HG03442 (cell line): ENCODE results near the gene LMNTD2.

ENCODE experiments used
- ATAC-seq: cut with Tn5 transposase; IDR thresholded peaks from one replicate; pipeline ENCODE4 v1.9.1; 2021; ENCODE audit warnings: mild to moderate bottlenecking, moderate library complexity; ENCODE audit not compliant: unreplicated experiment

The LMNTD2 gene

DNA sequence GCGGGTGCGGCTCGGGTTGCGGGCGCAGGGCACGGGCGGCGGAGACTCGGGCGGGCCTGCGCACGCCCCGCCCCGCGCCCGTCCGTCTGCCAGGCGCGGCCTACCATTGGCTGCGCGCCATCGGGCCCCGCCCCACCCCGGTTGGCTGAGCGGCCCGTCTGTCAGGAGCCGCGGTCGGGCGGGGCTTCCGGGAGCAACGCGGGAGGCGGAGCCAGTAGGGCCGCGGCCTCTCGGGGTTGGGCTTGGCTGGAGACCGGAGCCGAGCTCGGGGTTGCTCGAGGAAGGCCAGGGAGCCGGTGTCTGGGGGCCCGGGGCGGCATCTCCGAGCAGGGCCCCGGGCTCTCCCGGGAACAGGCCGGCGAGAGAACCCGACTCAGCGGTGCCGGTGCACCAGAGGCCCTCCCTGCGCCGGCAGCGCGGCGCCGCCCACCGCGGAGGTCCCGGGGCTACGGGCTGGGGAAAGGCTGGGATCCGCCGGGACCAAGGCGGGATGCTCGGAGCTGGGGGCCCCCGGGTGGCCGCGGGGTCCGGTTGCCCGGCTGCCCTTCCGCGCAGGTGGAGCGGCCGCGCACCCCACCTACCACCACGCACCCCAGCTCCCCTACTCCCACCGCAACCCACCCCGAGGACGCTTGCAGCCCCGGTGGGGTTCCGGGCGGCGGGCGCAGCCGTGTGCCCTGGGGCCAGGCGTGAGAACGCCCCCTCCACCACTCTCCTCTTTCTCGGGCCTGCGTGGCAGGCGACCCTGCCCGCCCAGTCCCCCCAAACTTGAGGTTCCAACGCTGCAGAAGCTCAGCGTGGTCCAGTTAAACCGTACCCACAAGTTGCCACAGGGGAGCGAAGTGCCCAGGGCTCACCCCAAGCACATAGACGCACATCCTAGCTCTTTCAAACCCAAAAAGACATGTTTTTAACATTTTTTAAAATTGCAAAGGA, 24.8 kb downstream of the LMNTD2 start, which contains the start of gene HRAS:
Gene HRAS, minus strand, starts transcription at position 58 of the 936 bp plus-strand sequence.
- peak; percentile 61 for ATAC-seq

- ATAC-seq, result no peak
These were observed 25.4 kb downstream of the LMNTD2 start for GRCh38 chr11:535210-535518.

DNA sequence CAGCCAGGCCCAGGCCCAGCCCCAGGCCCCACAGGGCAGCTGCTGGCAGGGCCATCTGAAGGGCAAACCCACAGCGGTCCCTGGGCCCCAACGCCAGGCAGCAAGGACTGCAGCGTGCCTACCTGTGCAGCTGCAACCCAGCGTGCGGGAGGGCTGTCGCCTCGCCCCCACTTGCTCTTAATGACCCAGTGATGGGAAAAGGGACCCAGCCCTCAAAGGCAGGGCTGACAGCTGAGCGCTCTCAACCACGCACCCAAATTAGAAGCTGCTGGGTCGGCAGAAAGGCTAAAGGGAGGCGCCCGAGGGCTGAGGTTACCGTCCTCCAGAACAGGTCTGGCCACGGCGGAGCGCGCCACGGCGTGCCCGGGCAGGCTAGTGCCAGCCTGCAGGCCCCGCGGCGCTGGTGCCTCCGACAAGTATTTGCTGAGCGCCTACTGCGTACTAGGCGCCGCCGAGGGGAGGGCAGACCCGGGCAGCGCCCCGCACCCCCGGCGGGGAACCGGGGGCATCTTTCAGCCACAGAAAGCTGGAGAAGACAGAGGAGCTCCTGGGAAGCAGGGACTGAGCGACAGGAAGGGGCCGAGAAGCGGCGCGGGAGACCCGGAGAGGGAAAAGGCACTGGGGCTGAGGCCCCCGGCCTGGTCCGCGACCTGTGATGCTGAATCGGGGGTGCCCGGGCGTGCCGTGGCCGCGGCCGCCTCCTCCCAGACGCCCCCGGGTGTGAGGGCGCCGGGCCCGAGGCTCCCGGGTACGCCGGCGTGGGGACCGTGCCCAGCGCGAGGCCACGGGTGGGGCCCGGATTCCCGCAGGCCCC, 25.9 kb downstream of the LMNTD2 start:
- peak; percentile 3 for ATAC-seq

DNA sequence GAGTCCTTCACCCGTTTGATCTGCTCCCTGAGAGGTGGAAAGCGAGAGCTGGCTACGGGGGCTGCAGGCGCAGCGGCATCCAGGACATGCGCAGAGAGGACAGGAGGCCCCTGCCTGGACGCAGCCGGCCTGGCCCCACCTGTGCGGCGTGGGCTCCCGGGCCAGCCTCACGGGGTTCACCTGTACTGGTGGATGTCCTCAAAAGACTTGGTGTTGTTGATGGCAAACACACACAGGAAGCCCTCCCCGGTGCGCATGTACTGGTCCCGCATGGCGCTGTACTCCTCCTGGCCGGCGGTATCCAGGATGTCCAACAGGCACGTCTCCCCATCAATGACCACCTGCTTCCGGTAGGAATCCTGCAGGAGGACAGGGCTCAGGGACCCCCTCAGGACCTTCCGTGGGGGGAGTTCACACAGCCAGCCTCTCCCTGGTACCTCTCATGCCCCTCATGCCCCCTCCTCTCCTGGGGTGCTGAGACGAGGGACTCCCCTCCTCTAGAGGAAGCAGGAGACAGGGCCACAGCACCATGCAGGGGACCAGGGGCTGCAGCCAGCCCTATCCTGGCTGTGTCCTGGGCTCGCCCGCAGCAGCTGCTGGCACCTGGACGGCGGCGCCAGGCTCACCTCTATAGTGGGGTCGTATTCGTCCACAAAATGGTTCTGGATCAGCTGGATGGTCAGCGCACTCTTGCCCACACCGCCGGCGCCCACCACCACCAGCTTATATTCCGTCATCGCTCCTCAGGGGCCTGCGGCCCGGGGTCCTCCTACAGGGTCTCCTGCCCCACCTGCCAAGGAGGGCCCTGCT, 26.7 kb downstream of the LMNTD2 start:
- ATAC-seq, result no peak

- no peak for ATAC-seq
These were observed 27.5 kb downstream of the LMNTD2 start for GRCh38 chr11:532986-533585.

DNA sequence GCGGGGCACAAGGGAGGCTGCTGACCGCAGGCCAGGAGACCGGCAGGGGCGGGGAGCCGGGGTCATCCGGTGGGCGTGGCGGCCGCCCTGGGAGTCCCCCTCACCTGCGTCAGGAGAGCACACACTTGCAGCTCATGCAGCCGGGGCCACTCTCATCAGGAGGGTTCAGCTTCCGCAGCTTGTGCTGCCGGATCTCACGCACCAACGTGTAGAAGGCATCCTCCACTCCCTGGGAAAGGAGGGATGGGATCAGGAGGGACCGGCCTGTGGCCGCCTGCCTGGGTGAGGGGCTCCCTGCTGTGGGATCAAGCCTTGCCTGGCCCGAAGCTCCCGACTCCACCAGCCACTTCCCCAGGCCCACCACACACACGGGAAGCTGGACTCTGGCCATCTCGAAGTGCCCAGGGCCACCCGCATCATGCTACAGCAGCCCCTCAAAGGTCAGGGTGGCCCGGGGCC, 28.0 kb downstream of the LMNTD2 start:
- ATAC-seq, result no peak

DNA sequence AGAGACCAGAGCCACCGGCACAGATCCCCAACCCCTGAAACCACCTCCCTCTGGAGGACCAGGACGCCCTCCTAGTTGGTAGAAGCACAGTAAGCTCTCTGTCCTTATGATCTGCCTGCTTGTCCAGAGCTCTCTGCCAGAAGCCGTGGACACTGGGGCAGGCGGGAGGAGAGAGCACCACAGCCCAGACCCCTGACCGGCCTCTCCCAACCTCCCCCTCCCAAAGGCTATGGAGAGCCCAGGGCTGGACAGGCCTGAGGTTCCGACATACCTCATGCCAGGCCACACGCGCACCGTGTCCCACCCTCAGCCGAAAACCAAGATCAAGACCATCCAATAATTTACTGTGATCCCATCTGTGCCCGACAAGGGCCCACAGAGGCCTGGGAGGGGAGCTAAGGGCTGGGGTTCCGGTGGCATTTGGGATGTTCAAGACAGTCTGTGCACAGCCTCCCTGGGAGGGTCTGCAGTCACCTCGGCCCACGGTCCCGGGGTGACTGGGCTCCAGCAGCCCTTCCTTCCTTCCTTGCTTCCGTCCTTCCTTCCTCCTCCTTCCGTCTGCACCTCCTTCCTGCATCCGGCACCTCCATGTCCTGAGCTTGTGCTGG, 28.5 kb downstream of the LMNTD2 start:
- no peak for ATAC-seq

DNA sequence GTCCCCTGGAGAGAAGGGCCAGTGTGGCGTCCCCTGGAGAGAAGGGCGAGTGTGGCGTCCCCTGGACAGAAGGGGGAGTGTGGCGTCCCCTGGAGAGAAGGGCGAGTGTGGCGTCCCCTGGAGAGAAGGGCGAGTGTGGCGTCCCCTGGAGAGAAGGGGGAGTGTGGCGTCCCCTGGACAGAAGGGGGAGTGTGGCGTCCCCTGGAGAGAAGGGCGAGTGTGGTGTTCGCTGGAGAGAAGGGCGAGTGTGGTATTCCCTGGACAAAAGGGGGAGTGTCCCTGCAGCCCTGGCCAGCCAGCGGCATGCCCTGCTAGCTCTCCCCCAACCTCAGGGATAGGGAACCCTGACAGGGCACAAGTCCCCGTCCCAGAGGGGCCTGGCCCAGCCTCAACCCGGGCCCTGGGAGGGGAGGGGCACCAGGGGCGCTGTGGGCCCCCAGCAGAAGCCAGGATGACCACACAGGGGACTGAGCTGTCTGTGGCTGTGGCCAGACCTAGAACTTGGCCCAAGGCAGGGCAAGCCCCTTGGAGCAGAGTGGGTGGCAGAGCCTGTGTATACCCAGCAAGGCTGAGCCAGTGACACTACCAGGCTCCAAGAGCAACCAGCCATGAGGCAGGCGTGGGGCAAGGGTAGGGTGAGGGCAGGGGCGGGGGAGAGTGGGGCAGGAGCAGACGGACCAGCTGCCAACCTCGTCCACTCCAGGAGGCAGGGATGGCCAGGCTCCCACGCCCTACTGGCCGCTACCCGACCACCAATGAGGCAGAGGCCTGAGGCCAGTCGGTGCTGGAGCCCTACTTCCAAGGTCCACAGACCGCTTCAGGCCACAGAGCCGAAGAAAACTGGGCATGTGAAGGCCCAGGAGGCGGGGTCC, 29.3 kb downstream of the LMNTD2 start:
- ATAC-seq, result no peak

DNA sequence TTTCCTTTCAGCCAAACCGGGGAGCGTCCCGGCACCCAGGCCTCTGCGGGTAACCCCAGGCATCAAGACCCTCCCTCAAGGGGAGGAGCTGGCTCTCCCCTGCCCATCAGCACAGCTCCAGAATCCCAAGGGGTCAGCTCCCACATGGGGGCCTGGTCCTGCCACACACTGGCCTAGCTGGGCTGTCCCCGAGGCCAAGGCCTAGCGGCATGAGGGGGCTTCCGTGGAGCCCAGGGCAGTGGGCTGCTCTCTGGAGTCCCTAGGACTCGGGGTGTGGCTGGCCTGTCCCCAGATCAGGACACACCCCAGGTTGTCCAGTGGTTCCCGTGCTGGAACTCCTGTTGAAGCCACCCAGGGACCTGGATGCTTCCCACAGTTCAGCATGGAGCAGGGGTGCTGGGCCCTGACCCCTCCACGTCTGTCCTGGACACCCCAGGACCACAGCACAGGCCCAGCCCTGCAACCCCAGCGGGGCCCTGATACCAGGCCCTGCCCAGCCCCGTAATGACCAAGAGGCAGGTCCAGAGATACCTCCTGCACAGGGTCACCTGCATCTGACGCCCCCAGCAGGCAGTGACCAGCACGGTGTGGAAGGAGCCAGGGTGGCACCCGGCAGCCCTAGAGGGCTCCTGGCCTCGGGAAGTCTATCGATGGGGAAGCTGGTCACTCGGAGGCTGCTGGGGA, 30.7 kb downstream of the LMNTD2 start:
- no peak for ATAC-seq

DNA sequence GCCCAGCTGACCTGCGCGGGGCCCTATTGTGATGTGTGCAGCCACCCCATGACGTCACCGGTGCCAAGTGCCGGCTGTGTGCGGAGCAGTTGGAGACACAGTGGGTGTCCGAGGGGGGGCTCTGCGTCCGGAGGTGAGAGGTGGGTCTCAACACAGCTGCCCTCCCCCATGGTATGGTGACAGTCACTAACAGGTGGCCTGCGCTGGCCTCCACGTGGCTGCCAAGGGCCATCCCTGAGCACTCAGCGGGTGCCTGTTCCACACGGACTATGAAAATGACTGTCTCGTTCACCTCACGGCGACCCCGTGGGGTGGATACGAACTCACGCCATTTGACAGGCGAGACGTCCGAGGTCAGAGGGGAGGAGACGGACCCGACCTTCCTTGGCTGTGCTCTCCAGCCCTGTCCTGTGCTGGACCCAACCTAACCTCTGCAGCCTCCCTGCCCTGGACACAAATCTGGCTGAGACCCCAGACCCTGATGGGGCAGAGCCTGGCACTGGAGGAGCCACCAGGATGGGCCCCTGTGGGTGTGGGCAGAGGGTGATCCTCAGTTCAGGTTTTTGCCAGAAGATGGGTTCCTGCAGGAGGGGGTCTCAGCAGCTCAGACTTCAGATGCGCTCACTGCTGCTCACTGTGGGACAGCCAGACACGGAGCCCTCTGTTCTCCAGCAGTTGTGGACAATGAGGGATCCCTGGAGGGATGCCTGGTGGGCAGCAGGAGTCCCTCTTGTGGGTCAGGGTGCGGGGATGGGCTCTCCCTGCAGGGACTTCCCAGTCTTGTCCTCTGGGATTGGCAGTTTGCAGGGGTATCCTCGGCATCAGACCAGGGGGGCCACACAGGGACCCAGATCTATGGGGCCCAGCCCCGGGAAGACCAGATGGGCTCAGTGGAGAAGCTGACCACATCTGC, 31.5 kb downstream of the LMNTD2 start:
- no peak for ATAC-seq

- no peak for ATAC-seq
These were observed 32.2 kb downstream of the LMNTD2 start for GRCh38 chr11:528166-528814.

GRCh38 chr11:526192-526591, 34.3 kb downstream of the LMNTD2 start:
- ATAC-seq, result no peak

DNA sequence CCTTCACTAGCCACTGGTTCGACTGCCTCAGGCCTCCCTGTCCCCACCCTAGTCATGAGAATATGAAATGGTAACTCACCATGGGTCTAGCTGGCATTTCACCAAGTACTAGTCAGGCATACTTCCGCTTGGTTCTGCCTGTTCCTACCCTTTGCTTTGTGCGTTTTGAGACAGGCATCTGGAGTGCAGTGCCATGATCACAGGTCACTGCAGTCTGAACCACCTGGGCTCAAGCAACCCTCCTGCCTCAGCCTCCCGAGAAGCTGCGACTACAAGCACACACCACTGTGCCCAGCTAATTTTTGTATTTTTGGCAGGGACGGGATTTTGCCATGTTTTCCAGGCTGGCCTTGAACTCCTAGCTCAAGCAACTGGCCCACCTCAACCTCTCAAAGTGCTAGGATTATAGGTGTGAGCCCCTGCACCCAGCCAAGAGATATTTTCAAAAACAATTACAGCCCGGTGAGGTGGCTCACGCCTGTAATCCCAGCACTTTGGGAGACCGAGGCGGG, 39.3 kb downstream of the LMNTD2 start:
- ATAC-seq, result no peak

- ATAC-seq, result no peak
These were observed 39.9 kb downstream of the LMNTD2 start for GRCh38 chr11:520428-521176.

DNA sequence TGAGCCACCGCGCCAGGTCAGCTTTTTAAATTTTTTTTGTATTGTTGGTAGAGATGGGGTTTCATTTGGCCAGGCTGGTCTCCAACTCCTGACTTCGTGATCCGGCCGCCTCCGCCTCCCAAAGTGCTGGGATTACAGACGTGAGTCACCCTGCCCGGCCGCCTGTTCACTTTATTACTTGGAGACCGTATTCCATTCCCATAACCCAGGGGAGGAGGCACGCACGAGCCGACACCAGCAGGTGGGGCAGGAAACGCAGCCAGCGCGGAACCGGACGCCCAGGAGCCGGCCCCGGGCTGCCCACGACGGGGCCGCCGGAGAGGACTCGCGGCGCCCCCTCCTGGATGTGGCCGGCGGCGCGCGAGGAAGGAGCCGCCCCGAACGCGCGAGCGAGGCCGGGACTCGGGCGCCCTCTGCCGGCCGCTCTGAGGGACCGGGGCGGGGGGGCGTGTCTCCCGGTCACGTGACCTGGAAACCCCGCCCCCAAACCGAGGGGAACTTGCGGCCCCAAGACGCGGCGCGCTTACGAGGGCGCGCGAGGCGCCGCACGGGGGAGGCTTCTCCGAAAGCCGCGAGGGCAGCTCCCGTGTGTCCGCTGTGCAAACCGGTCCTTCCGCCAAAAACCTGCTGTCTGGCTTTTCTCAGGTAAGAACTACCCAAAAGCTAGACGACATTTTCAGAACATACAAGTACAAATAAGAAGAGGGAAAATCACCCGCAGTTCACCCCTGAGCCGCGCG, 41.9 kb downstream of the LMNTD2 start:
- peak; percentile 75 for ATAC-seq
